ENCODE data around the gene ZNRD2. TPM values are rescaled to one million over a fixed set of nuclear protein-coding genes. Genes with fewer than 3 reads are reported as not detected.
A peak's percentile ranks its signal among the peaks of the same experiment; 100 is the strongest.

ZNRD2 gene
- polyA plus RNA-seq, 3 donors = 48.5 to 65.1 (median 56.2) TPM

DNA sequence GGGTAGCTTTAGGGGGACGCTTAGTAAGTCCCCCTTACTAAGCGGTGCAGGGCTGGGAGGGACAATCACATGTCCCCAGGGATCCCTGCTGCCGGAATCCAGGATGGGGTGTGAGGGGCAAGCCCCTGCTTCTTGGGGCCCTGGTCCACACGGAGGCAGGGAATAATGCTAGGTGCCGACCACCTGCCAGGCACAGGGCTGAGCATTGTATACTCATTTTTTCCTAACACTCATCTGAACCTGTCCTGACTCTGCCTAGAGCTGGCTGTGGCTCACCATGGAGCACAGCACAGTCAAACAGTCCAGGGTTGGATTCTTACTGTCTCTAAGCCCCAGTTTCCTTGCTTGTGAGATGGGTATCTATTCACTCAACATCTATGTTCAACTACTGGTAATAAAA, 10.7 kb upstream of the ZNRD2 start:
- Histone ChIP-seq H3K4me1 (ENCODE audit: control insufficient read depth in 1 of 2, insufficient read depth in 2 of 2, low read length in 2 of 2) (peaks cover 13 to 40% of the 10 kb centered on the region in 2 donors), H4K20me1 (ENCODE audit: insufficient read depth, low read length) (no peaks in the 10 kb centered on the region), H3K4me2 (replicated peaks; ENCODE audit: extremely low read depth, low read length, poor library complexity, severe bottlenecking) (no peak overlapping the region), H3K27ac (ENCODE audit: low read depth in 1 of 2, low read length in 2 of 2) (no peak overlapping the region), H3K4me3 (replicated peaks in 1 of 3; ENCODE audit: low read depth in 2 of 3, low read length in 3 of 3) (no peak overlapping the region), H3K9me3 (replicated peaks in 1 of 2; ENCODE audit: control insufficient read depth in 1 of 2, insufficient read depth in 1 of 2, low read length in 2 of 2) (no peaks in the 10 kb centered on the region), H3K79me2 (ENCODE audit: insufficient read depth, low read length) (no peaks in the 10 kb centered on the region), H3K27me3 (ENCODE audit: control insufficient read depth in 2 of 2, insufficient read depth in 2 of 2, low read length in 2 of 2) (peaks cover 0 to 33% of the 10 kb centered on the region in 2 donors), H3K9ac (ENCODE audit: insufficient read depth, low read length, poor library complexity, severe bottlenecking) (no peak overlapping the region), H2AFZ (ENCODE audit: insufficient read depth, low read depth, low read length, poor library complexity, severe bottlenecking) (no peak overlapping the region), H3K36me3 (replicated peaks in 1 of 2; ENCODE audit: control insufficient read depth in 1 of 2, insufficient read depth in 2 of 2, low read length in 2 of 2) (no peaks in the 10 kb centered on the region)
- TF ChIP-seq, protein P1, sequence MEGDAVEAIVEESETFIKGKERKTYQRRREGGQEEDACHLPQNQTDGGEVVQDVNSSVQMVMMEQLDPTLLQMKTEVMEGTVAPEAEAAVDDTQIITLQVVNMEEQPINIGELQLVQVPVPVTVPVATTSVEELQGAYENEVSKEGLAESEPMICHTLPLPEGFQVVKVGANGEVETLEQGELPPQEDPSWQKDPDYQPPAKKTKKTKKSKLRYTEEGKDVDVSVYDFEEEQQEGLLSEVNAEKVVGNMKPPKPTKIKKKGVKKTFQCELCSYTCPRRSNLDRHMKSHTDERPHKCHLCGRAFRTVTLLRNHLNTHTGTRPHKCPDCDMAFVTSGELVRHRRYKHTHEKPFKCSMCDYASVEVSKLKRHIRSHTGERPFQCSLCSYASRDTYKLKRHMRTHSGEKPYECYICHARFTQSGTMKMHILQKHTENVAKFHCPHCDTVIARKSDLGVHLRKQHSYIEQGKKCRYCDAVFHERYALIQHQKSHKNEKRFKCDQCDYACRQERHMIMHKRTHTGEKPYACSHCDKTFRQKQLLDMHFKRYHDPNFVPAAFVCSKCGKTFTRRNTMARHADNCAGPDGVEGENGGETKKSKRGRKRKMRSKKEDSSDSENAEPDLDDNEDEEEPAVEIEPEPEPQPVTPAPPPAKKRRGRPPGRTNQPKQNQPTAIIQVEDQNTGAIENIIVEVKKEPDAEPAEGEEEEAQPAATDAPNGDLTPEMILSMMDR (IDR thresholded peaks at IDR 0.05) = no peak
- H3K36me3 Mint-ChIP-seq = peaks cover 0 to 9% of the 10 kb centered on the region in 2 donors
- no peak overlapping the region for H3K4me3 Mint-ChIP-seq
- intact Hi-C loops (cut with micrococcal nuclease) = no loop called here
- H3K27me3 Mint-ChIP-seq (ENCODE audit: low read depth in 3 of 3) = peaks cover 21 to 45% (median 38%) of the 10 kb centered on the region in 3 donors
- H3K9me3 Mint-ChIP-seq = peaks cover 0 to 2% (median 0%) of the 10 kb centered on the region in 7 donors
- 92% methylated on average over 3 of the region's 5 CpGs for WGBS (ENCODE audit: insufficient coverage)
- H3K4me1 Mint-ChIP-seq = peaks cover 36% of the 10 kb centered on the region
- no peak for DNase-seq
- H3K27ac Mint-ChIP-seq = peak overlapping the region in 1 of 7 donors; percentile 31

DNA sequence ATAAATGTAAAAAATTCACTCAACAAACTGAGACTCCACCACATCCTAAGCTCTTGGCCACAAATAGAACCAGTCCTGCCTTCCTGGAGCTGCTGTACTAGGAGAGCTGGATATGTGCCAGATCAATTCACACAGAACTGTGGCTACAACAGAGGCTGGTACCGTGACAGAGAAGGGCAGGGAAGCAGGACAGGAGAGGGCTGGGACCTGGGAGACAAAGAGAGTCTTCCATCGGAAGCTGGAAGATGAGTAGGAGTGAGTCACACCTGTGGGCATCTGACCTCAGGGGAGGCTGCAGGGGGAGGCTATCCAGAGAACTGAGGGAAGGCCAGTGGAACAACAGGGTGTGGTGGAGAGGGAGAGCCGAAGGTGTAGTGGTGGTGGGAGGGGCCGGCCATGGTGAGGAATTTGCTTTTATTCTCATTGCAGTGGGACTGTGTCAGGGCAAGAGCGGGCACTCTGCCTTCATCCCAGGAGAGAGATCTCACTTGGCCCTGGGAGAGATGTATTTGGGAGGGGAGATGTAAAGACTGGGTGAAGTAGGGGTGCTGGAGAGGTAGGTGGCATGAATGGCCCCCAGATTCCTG, 10.2 kb upstream of the ZNRD2 start:
- no peak overlapping the region for H3K9ac ChIP-seq (ENCODE audit: insufficient read depth, low read length, poor library complexity, severe bottlenecking)
- TF ChIP-seq, protein P1 (IDR thresholded peaks at IDR 0.05) = no peak
- no peak for DNase-seq
- Mint-ChIP-seq H3K27ac (peak overlapping the region in 2 of 7 donors; percentile 67 to 72), H3K27me3 (ENCODE audit: low read depth in 3 of 3) (peaks cover 19 to 42% (median 33%) of the 10 kb centered on the region in 3 donors), H3K4me3 (peak overlapping the region in 1 of 2 donors; percentile 40), H3K36me3 (peaks cover 0 to 9% of the 10 kb centered on the region in 2 donors), H3K4me1 (peaks cover 37% of the 10 kb centered on the region), H3K9me3 (peaks cover 0 to 2% (median 0%) of the 10 kb centered on the region in 7 donors)
- peaks cover 17 to 46% of the 10 kb centered on the region in 2 donors for H3K4me1 ChIP-seq (ENCODE audit: control insufficient read depth in 1 of 2, insufficient read depth in 2 of 2, low read length in 2 of 2)
- no peak overlapping the region for H3K4me2 ChIP-seq (replicated peaks; ENCODE audit: extremely low read depth, low read length, poor library complexity, severe bottlenecking)
- H3K9me3 ChIP-seq (replicated peaks in 1 of 2; ENCODE audit: control insufficient read depth in 1 of 2, insufficient read depth in 1 of 2, low read length in 2 of 2) = no peaks in the 10 kb centered on the region
- H3K79me2 ChIP-seq (ENCODE audit: insufficient read depth, low read length) = no peaks in the 10 kb centered on the region
- peaks cover 0 to 33% of the 10 kb centered on the region in 2 donors for H3K27me3 ChIP-seq (ENCODE audit: control insufficient read depth in 2 of 2, insufficient read depth in 2 of 2, low read length in 2 of 2)
- H3K27ac ChIP-seq (ENCODE audit: low read depth in 1 of 2, low read length in 2 of 2) = no peak overlapping the region
- no peaks in the 10 kb centered on the region for H4K20me1 ChIP-seq (ENCODE audit: insufficient read depth, low read length)
- WGBS (ENCODE audit: insufficient coverage) = 98% methylated on average over 5 of the region's 5 CpGs
- no peak overlapping the region for H2AFZ ChIP-seq (ENCODE audit: insufficient read depth, low read depth, low read length, poor library complexity, severe bottlenecking)
- H3K4me3 ChIP-seq (replicated peaks in 1 of 3; ENCODE audit: low read depth in 2 of 3, low read length in 3 of 3) = no peak overlapping the region
- intact Hi-C loops (cut with micrococcal nuclease) = no loop called here
- no peaks in the 10 kb centered on the region for H3K36me3 ChIP-seq (replicated peaks in 1 of 2; ENCODE audit: control insufficient read depth in 1 of 2, insufficient read depth in 2 of 2, low read length in 2 of 2)
